ENCODE measurements around the gene IGF2BP2.

DNA sequence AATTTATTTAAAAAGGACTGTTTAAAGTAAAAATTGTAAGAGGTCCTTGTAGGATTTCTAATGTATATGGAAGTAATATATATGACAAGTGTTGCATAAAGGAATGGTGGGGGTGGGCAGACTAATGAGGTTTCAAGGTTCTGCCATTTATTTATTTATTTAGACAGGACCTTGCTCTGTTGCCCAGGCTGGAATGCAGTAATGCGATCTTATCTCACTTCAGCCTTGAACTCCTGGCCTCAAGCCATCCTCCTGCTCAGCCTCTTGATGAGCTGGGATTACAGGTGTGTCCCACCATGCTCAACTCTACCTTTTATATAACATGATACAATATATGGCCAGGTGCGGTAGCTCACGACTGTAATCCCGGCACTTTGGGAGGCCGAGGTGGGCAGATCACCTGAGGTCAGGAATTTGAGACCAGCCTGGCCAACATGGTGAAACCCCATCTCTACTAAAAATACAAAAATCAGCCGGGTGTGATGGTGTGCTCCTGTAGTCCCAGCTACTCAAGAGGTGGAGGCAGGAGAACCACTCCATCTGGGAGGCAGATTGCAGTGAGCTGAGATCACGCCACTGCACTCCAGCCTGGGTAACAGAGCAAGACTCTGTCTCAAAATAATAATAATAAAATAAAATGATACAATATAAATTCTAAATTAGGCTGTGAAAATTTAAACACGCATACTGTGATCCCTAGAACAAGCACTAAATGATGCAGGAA is 33.8 kb upstream of the IGF2BP2 start:
- TF ChIP-seq CTCF (IDR thresholded peaks at IDR 0.05) (no peak), POLR2A (IDR thresholded peaks at IDR 0.05) (no peak)
